ENCODE data around the gene RNF14.

DNA sequence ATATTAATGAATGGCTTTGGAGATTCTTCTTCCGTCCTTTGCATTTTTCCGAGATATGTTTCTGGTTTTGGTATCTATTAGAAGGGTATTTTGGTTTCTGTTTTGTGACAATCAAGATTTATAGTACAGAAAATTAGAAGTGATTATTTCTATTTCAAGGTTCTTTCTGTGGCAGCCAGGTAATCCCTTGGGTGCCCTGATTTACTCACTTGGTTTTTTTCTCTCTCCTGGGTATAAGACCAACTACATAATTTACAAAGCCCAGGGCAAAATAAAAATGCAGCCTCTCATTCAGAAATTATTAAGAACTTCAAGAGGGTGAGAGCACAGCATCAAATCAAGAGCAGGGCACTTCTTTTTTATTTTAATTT lies 2.0 kb upstream of the RNF14 start:
- TF ChIP-seq ZFP3 (tag by site-specific recombination; IDR thresholded peaks at IDR 0.05; ENCODE audit: low read depth) (no peak), KLF7 (tag by site-specific recombination; IDR thresholded peaks at IDR 0.05; ENCODE audit: borderline replicate concordance) (no peak), ZNF19 (tag by site-specific recombination; IDR thresholded peaks at IDR 0.05; ENCODE audit: low read depth) (no peak), ZNF112 (tag by site-specific recombination; IDR thresholded peaks at IDR 0.05) (no peak), SP3 (tag by site-specific recombination; IDR thresholded peaks at IDR 0.05) (no peak), EGR2 (tag by site-specific recombination; IDR thresholded peaks at IDR 0.05; ENCODE audit: low read depth) (no peak)
- TF ChIP-seq, protein P1, sequence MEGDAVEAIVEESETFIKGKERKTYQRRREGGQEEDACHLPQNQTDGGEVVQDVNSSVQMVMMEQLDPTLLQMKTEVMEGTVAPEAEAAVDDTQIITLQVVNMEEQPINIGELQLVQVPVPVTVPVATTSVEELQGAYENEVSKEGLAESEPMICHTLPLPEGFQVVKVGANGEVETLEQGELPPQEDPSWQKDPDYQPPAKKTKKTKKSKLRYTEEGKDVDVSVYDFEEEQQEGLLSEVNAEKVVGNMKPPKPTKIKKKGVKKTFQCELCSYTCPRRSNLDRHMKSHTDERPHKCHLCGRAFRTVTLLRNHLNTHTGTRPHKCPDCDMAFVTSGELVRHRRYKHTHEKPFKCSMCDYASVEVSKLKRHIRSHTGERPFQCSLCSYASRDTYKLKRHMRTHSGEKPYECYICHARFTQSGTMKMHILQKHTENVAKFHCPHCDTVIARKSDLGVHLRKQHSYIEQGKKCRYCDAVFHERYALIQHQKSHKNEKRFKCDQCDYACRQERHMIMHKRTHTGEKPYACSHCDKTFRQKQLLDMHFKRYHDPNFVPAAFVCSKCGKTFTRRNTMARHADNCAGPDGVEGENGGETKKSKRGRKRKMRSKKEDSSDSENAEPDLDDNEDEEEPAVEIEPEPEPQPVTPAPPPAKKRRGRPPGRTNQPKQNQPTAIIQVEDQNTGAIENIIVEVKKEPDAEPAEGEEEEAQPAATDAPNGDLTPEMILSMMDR (tag by site-specific recombination; IDR thresholded peaks at IDR 0.05) = no peak
- TF ChIP-seq, protein P2, sequence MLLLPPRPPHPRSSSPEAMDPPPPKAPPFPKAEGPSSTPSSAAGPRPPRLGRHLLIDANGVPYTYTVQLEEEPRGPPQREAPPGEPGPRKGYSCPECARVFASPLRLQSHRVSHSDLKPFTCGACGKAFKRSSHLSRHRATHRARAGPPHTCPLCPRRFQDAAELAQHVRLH (tag by site-specific recombination; IDR thresholded peaks at IDR 0.05) = no peak

Data from HEK293 (cell line).